ENCODE measurements around the gene SYCE1.

The SYCE1 gene

DNA sequence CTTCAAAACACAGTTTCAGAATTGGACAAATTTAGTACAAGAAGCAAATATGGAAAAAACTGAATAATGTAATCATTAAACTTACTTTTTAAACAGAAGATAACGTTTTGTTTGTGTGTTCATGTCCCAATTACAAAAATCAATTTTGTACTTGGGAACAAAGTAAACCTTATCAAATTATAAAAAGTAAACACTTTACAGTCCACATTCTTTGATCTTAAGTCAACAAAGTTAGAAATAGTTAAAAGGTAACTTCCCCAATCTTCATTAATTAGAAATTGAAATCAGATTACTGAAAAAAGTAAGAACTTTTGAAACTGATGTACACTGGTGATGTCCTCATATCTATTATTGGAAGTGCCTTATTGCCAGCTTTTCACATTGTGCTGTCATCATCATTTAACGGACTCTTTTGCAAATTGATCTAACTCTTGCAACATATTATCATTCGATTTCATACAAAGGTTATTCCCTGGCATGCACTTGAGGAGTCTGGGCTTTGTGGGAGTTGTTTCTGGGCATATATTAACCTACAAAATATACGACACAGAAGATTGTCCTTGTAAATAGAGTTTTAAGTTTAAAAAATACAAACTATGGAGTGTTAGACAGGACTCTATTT is 53.4 kb downstream of the SYCE1 start:
- H3K9me3 ChIP-seq (ENCODE audit: insufficient read depth, low read length), result no peaks in the 10 kb centered on the region
- H4K20me1 ChIP-seq (ENCODE audit: low read depth, low read length), result no peaks in the 10 kb centered on the region
- H3K9ac ChIP-seq (ENCODE audit: low read length), result no peak overlapping the region
- H3K9me2 ChIP-seq (replicated peaks; ENCODE audit: insufficient read depth, low read length), result no peaks in the 10 kb centered on the region
- no peaks in the 10 kb centered on the region for H3F3A ChIP-seq (ENCODE audit: insufficient read depth)
- no peaks in the 10 kb centered on the region for H3K36me3 ChIP-seq (ENCODE audit: low read length)
- H3K79me2 ChIP-seq (ENCODE audit: insufficient read depth, low read length), result no peaks in the 10 kb centered on the region
- H3K4me3 ChIP-seq (ENCODE audit: insufficient read depth, low read length, poor library complexity, severe bottlenecking), result no peak overlapping the region
- H3K4me2 ChIP-seq (ENCODE audit: low read depth, low read length, poor library complexity, severe bottlenecking), result no peak overlapping the region
- H2AFZ ChIP-seq (ENCODE audit: low read depth, low read length, severe bottlenecking), result no peak overlapping the region
- H3K27ac ChIP-seq (ENCODE audit: low read depth, low read length), result no peak overlapping the region
- TF ChIP-seq, protein P1, sequence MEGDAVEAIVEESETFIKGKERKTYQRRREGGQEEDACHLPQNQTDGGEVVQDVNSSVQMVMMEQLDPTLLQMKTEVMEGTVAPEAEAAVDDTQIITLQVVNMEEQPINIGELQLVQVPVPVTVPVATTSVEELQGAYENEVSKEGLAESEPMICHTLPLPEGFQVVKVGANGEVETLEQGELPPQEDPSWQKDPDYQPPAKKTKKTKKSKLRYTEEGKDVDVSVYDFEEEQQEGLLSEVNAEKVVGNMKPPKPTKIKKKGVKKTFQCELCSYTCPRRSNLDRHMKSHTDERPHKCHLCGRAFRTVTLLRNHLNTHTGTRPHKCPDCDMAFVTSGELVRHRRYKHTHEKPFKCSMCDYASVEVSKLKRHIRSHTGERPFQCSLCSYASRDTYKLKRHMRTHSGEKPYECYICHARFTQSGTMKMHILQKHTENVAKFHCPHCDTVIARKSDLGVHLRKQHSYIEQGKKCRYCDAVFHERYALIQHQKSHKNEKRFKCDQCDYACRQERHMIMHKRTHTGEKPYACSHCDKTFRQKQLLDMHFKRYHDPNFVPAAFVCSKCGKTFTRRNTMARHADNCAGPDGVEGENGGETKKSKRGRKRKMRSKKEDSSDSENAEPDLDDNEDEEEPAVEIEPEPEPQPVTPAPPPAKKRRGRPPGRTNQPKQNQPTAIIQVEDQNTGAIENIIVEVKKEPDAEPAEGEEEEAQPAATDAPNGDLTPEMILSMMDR (IDR thresholded peaks at IDR 0.05; ENCODE audit: insufficient read depth, low read length, poor library complexity, severe bottlenecking), result no peak
- TF ChIP-seq EZH2phosphoT487 (conservative IDR thresholded peaks at IDR 0.05; ENCODE audit: low read length), result no peak
- no peaks in the 10 kb centered on the region for H3K27me3 ChIP-seq (ENCODE audit: low read length)

DNA sequence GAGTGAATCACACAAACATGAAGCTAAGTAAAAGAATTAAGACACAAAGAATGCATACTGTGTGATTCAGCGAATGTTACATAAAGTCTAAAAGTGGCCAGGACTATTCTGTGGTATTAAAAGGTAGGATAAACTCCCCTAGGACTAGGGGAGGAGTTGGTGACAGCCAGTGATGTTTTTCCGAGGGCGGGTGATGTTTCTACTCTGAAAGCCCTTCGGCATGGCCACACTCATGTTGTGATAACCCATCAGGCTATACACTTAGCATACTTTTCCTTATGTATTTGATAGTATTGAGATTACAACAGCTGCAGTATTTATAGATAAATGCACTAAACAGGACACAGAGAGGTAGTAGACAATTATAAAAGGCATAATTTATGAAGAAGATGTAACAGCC is 54.0 kb downstream of the SYCE1 start:
- Histone ChIP-seq H3K9me3 (ENCODE audit: insufficient read depth, low read length) (no peaks in the 10 kb centered on the region), H4K20me1 (ENCODE audit: low read depth, low read length) (no peaks in the 10 kb centered on the region)
- TF ChIP-seq EZH2phosphoT487 (conservative IDR thresholded peaks at IDR 0.05; ENCODE audit: low read length), result no peak
- TF ChIP-seq, protein P1 (IDR thresholded peaks at IDR 0.05; ENCODE audit: insufficient read depth, low read length, poor library complexity, severe bottlenecking), result no peak

DNA sequence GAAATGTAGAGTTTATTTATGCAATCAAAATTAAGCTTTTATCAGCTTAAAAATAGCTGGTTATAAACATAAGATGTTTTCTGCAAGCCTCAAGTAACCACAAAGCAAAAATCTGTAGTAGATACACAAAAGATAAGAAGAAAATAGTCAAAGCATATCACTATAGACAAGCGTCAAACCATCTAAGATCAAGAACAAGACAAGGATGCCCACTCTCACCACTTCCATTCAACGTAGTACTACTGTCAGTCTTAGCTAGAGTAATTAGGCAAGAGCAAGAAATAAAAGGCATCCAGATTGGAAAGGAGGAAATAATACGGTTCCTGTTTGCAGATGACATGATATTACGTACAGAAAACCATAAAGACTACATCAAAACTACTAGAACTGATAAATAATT is 55.7 kb downstream of the SYCE1 start:
- H3K27me3 ChIP-seq (ENCODE audit: low read length), result no peaks in the 10 kb centered on the region
- no peak overlapping the region for H3K4me2 ChIP-seq (ENCODE audit: low read depth, low read length, poor library complexity, severe bottlenecking)
- no peaks in the 10 kb centered on the region for H3K9me2 ChIP-seq (replicated peaks; ENCODE audit: insufficient read depth, low read length)
- no peaks in the 10 kb centered on the region for H3K9me3 ChIP-seq (ENCODE audit: insufficient read depth, low read length)
- H3K9ac ChIP-seq (ENCODE audit: low read length), result no peak overlapping the region
- no peaks in the 10 kb centered on the region for H3K79me2 ChIP-seq (ENCODE audit: insufficient read depth, low read length)
- H3K27ac ChIP-seq (ENCODE audit: low read depth, low read length), result no peak overlapping the region
- H4K20me1 ChIP-seq (ENCODE audit: low read depth, low read length), result no peaks in the 10 kb centered on the region
- TF ChIP-seq, protein P1 (IDR thresholded peaks at IDR 0.05; ENCODE audit: insufficient read depth, low read length, poor library complexity, severe bottlenecking), result no peak
- no peak for TF ChIP-seq EZH2phosphoT487 (conservative IDR thresholded peaks at IDR 0.05; ENCODE audit: low read length)
- no peak overlapping the region for H2AFZ ChIP-seq (ENCODE audit: low read depth, low read length, severe bottlenecking)
- H3F3A ChIP-seq (ENCODE audit: insufficient read depth), result no peaks in the 10 kb centered on the region
- no peak overlapping the region for H3K4me3 ChIP-seq (ENCODE audit: insufficient read depth, low read length, poor library complexity, severe bottlenecking)
- H3K36me3 ChIP-seq (ENCODE audit: low read length), result no peaks in the 10 kb centered on the region

More for the DNA sequence above, 54.0 kb downstream of the SYCE1 start:
- H3K4me3 ChIP-seq (ENCODE audit: insufficient read depth, low read length, poor library complexity, severe bottlenecking), result no peak overlapping the region
- H3K9me2 ChIP-seq (replicated peaks; ENCODE audit: insufficient read depth, low read length), result no peaks in the 10 kb centered on the region
- H3F3A ChIP-seq (ENCODE audit: insufficient read depth), result no peaks in the 10 kb centered on the region
- no peaks in the 10 kb centered on the region for H3K27me3 ChIP-seq (ENCODE audit: low read length)
- no peaks in the 10 kb centered on the region for H3K36me3 ChIP-seq (ENCODE audit: low read length)
- H2AFZ ChIP-seq (ENCODE audit: low read depth, low read length, severe bottlenecking), result no peak overlapping the region
- no peaks in the 10 kb centered on the region for H3K79me2 ChIP-seq (ENCODE audit: insufficient read depth, low read length)
- no peak overlapping the region for H3K9ac ChIP-seq (ENCODE audit: low read length)
- no peak overlapping the region for H3K4me2 ChIP-seq (ENCODE audit: low read depth, low read length, poor library complexity, severe bottlenecking)
- no peak overlapping the region for H3K27ac ChIP-seq (ENCODE audit: low read depth, low read length)

All from SU-DHL-6 (cell line).